GM21515 (cell line): Measurements from ENCODE around the gene CRYBB1.

Experiments used
- ATAC-seq: cut with Tn5 transposase; IDR thresholded peaks from one replicate; pipeline ENCODE4 v1.9.1; 2021; ENCODE audit not compliant: unreplicated experiment

Gene CRYBB1

GRCh38 chr22:26617271-26618199 lies at the start of gene CRYBB1:
Gene CRYBB1 (minus strand): TSS chr22:26618027. CDS start chr22:26616319, 1,708 bp downstream.
- no peak for ATAC-seq

- ATAC-seq: no peak
Measured at GRCh38 chr22:26667140-26667539, 49.3 kb upstream of the CRYBB1 start.

- no peak for ATAC-seq
Measured at GRCh38 chr22:26665813-26666231, 48.0 kb upstream of the CRYBB1 start.

GRCh38 chr22:26663374-26663923 lies 45.6 kb upstream of the CRYBB1 start:
- ATAC-seq: no peak

GRCh38 chr22:26662160-26662559 lies 44.3 kb upstream of the CRYBB1 start:
- no peak for ATAC-seq

- no peak for ATAC-seq
Measured at GRCh38 chr22:26660961-26661578, 43.2 kb upstream of the CRYBB1 start.

- no peak for ATAC-seq
Measured at GRCh38 chr22:26660356-26660755, 42.5 kb upstream of the CRYBB1 start.

- peak; percentile 64 for ATAC-seq
Measured at GRCh38 chr22:26658671-26659478, 41.0 kb upstream of the CRYBB1 start.

- no peak for ATAC-seq
Measured at GRCh38 chr22:26658161-26658560, 40.3 kb upstream of the CRYBB1 start.

- no peak for ATAC-seq
Measured at GRCh38 chr22:26656891-26657851, 39.3 kb upstream of the CRYBB1 start, which contains the start of gene MIAT. Gene MIAT (plus strand): TSS chr22:26657588.

- no peak for ATAC-seq
Measured at GRCh38 chr22:26651815-26652214, 34.0 kb upstream of the CRYBB1 start.

- ATAC-seq: no peak
Measured at GRCh38 chr22:26650722-26651421, 33.0 kb upstream of the CRYBB1 start.

GRCh38 chr22:26648528-26649388 lies 30.9 kb upstream of the CRYBB1 start:
- no peak for ATAC-seq

GRCh38 chr22:26648011-26648497 lies 30.2 kb upstream of the CRYBB1 start:
- ATAC-seq: no peak

- ATAC-seq: no peak
Measured at GRCh38 chr22:26646158-26646557, 28.3 kb upstream of the CRYBB1 start.

- ATAC-seq: no peak
Measured at GRCh38 chr22:26643418-26644100, 25.7 kb upstream of the CRYBB1 start.
